Measurements from ENCODE around the gene PAM.

Gene PAM

DNA sequence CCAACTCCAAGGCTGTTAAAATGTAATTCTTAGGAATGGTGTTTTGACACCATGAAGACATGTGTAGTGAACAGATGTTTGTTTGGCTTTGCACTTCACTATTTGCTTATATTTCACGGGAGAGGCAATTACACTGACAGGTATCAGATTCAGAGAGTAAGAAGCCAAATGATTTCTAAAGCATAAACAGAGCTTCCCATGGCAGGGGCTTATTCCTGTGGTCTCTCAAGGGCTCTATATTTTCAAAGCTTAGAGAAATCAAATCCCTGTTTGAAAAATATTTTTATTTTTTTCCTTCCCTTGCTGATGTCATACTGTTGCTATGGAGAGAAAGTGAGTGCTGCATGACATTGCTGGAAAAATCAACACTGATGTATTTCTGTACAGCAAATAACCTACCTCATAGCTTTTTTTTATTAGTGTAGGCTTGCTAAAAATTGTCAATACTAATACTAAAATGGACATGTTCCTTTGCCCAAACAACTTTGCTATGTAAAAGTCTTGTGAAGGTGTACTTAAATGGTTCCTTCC lies 203.4 kb downstream of the PAM start:
- TF ChIP-seq, protein P1, sequence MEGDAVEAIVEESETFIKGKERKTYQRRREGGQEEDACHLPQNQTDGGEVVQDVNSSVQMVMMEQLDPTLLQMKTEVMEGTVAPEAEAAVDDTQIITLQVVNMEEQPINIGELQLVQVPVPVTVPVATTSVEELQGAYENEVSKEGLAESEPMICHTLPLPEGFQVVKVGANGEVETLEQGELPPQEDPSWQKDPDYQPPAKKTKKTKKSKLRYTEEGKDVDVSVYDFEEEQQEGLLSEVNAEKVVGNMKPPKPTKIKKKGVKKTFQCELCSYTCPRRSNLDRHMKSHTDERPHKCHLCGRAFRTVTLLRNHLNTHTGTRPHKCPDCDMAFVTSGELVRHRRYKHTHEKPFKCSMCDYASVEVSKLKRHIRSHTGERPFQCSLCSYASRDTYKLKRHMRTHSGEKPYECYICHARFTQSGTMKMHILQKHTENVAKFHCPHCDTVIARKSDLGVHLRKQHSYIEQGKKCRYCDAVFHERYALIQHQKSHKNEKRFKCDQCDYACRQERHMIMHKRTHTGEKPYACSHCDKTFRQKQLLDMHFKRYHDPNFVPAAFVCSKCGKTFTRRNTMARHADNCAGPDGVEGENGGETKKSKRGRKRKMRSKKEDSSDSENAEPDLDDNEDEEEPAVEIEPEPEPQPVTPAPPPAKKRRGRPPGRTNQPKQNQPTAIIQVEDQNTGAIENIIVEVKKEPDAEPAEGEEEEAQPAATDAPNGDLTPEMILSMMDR (IDR thresholded peaks at IDR 0.05; ENCODE audit: low read depth, low read length, missing control alignments) = no peak
- DNase-seq (ENCODE audit: extremely low read depth, low read depth) = peak; percentile 12
- H3K4me3 ChIP-seq (replicated peaks; ENCODE audit: low read depth, low read length) = no peak overlapping the region

DNA sequence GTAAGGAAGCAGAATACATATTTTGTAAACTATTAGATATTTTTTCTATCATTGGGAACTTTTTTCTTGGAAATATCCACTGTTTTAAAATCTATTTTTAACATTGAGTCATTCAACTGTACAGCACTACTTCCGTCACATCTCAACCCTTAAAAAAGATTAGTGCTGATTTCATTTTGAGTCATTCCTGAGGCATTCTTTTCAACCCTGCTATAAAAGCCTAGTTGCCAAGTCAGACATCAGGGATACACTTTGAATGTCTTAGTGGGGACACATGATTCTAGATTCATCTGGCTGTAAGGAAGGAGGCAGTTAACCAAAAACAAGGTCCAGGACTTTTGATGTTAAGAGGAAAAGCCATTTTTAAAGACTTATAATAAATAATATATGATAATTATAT lies 203.9 kb downstream of the PAM start:
- no peak overlapping the region for H3K4me3 ChIP-seq (replicated peaks; ENCODE audit: low read depth, low read length)
- peak; percentile 79 for DNase-seq (ENCODE audit: extremely low read depth, low read depth)
- TF ChIP-seq, protein P1 (IDR thresholded peaks at IDR 0.05; ENCODE audit: low read depth, low read length, missing control alignments) = no peak

DNA sequence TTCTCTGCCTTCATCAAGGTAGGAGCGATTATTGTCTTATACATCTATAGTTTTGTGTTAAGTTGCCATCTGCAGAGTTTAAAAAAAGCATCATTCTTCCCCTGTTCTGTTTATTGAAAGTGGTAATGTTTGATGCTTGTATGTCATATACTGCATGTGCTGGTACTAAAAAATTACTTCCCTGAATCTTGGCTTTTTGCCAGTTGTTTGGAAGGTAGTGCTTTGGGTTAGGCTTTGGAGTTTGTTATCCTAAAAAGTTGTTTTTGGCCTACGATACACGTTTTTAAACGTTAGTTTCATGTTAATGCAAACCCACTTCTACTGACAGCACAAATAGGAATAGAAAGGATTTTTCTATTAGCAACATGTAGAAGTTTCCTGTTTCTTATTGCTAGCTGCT lies 206.6 kb downstream of the PAM start:
- TF ChIP-seq, protein P1 (IDR thresholded peaks at IDR 0.05; ENCODE audit: low read depth, low read length, missing control alignments) = no peak
- no peak for DNase-seq (ENCODE audit: extremely low read depth, low read depth)
- H3K4me3 ChIP-seq (replicated peaks; ENCODE audit: low read depth, low read length) = no peak overlapping the region

DNA sequence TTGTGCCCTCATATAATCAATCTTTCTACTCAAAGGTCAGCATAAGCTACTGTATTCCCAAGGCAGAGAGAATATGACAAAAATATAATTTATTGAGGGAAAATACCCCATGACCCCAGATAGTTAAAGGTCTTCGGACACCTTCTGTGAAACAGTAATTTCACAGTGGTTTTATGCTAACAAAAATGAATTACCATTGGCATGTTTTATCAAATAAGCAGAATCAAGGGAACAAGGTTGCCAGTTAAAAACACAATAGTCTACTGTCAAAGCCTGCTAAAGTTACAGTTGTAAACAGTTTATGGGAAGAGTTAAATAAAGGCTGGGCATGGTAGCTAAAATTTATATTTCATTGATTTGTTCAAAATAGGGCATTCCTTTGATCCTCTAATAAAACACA lies 210.5 kb downstream of the PAM start:
- TF ChIP-seq, protein P1 (IDR thresholded peaks at IDR 0.05; ENCODE audit: low read depth, low read length, missing control alignments) = no peak
- H3K4me3 ChIP-seq (replicated peaks; ENCODE audit: low read depth, low read length) = no peak overlapping the region
- DNase-seq (ENCODE audit: extremely low read depth, low read depth) = no peak

DNA sequence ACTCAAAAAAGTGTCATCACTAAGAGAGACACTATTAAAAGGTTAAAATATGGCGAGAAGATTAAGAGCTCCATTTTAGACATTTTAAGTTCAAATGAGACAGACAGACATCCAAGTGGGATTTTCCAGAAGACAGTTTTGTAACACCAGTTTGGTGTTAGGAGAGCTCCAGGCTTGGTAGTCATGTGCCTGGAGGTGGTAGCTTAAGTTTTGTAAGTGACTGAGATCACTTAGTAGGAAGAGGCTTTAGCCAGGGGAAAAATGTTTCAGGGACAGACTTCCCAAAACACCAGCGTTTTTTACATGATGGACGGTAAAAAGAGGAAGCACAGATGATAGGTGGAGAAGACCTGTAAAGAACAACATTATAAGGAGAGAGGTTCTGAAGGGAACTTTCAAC lies 214.5 kb downstream of the PAM start:
- DNase-seq (ENCODE audit: extremely low read depth, low read depth) = no peak
- TF ChIP-seq, protein P1 (IDR thresholded peaks at IDR 0.05; ENCODE audit: low read depth, low read length, missing control alignments) = no peak
- H3K4me3 ChIP-seq (replicated peaks; ENCODE audit: low read depth, low read length) = no peak overlapping the region

DNA sequence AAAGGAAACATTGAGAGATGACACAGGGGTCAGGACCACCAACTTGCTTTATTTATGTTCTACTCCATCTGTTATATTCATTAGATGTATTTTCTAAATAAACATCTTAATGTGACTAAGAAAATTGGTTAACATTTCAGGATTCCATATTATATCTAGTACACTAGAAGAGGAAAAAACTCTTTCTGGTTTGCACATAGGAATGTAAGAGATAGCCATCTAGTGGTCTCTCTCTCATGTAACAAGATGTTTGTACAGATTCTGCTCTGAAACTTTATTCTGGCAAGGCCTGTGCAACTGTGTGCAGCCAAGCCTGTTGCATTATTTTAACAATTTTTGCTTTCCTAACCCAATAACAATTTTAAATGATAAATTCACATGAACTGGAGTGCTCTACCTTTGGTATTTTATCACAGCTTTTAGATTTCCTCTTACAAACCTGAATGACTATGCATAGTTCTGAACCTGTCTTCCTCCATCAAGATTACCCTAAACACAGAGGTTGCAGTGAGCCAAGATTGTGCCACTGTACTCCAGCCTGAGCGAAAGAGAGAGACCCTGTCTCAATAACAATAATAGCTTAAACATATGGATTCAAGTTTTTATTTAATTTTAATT lies 216.7 kb downstream of the PAM start:
- H3K4me3 ChIP-seq (replicated peaks; ENCODE audit: low read depth, low read length) = no peak overlapping the region
- TF ChIP-seq, protein P1 (IDR thresholded peaks at IDR 0.05; ENCODE audit: low read depth, low read length, missing control alignments) = peak; percentile 51
- DNase-seq (ENCODE audit: extremely low read depth, low read depth) = peak; percentile 17

DNA sequence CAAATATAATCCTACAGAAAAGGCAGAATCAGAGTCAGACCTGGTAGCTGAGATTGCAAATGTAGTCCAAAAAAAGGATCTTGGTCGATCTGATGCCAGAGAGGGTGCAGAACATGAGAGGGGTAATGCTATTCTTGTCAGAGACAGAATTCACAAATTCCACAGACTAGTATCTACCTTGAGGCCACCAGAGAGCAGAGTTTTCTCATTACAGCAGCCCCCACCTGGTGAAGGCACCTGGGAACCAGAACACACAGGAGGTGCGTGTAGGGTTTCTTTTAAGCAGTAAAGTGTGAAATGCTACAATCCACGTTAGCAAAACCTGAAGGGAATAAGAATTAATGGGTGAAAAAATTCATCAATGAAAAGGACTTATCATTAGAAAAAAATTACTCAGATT lies 219.1 kb downstream of the PAM start:
- TF ChIP-seq, protein P1 (IDR thresholded peaks at IDR 0.05; ENCODE audit: low read depth, low read length, missing control alignments) = no peak
- DNase-seq (ENCODE audit: extremely low read depth, low read depth) = no peak
- H3K4me3 ChIP-seq (replicated peaks; ENCODE audit: low read depth, low read length) = no peak overlapping the region
